A549 (cell line): ENCODE measurements around the gene GOLT1B. TPM values are rescaled to one million over a fixed set of nuclear protein-coding genes. Genes with fewer than 3 reads are reported as not detected.
A peak's percentile ranks its signal among the peaks of the same experiment; 100 is the strongest.
"Not testable (repeated sequence)": the region's sequence is repeated elsewhere in the genome, so short reads cannot be mapped to it uniquely, and the experiment has no call there.

Source experiments
- ATAC-seq, 2 experiments: fragments of 200-7000 bp in 1 of 2; fragments of >200 bp in 1 of 2; cut with Nextera tagmentation in 1 of 2; cut with Tn5 transposase in 1 of 2; 3 replicates each; pipeline versions ENCODE4 v1.8.0 to v1.9.1; 2018 to 2020; ENCODE audit warnings: mild to moderate bottlenecking in 1 of 2, moderate library complexity in 1 of 2
- CTCF ChIA-PET: fragments of 300-600 bp; sonication (Branson Sonifier 250); formaldehyde crosslinking; extraction: SDS; loops from one replicate; lab custom pipeline; 2021; ENCODE audit warnings: antibody characterized with exemption, inconsistent platforms; lab: Yijun Ruan, JAX
- POLR2A ChIA-PET: fragments of 350-600 bp; formaldehyde crosslinking; extraction: SDS; loops from one replicate; lab custom pipeline; 2021; ENCODE audit warnings: antibody characterized with exemption, inconsistent platforms; lab: Yijun Ruan, JAX
- DNase-seq, 2 experiments: peaks; one replicate each; pipeline versions ENCODE4 v3.0.0 to v3.0.0-alpha.2; 2011 to 2016; ENCODE audit warnings: low read depth in 1 of 2, low spot score in 1 of 2
- FAIRE-seq: peaks from 2 replicates; lab custom pipeline; 2011; peaks lifted over from hg19 to GRCh38; lab: Jason Lieb, UNC
- H3K27ac ChIP-seq, 2 experiments: fragments of >200 bp; sonication (Bioruptor Twin); formaldehyde crosslinking; 3 replicates each; pipeline ENCODE4 v1.5.1; 2016 to 2017
- H3K4me1 ChIP-seq: fragments of >200 bp; sonication (Bioruptor Twin); formaldehyde crosslinking; 3 replicates; pipeline ENCODE4 v1.6.1; 2016
- H3K4me2 ChIP-seq: fragments of >200 bp; sonication (Bioruptor Twin); formaldehyde crosslinking; 3 replicates; pipeline ENCODE4 v1.6.1; 2016
- H3K4me3 ChIP-seq: fragments of >200 bp; sonication (Bioruptor Twin); formaldehyde crosslinking; 3 replicates; pipeline ENCODE4 v1.5.1; 2016
- H3K9me3 ChIP-seq: fragments of >200 bp; sonication (Bioruptor Twin); formaldehyde crosslinking; 3 replicates; pipeline ENCODE4 v1.6.1; 2016
- ATOH8 ChIP-seq: fragments of 250-450 bp; sonication (Bioruptor Pico); IDR thresholded peaks from 2 replicates; pipeline ENCODE4 v1.5.0; 2020; ENCODE audit warnings: low read depth, mild to moderate bottlenecking, moderate library complexity
- BCL3 ChIP-seq: fragments of >200 bp; sonication (Bioruptor Twin); formaldehyde crosslinking; IDR thresholded peaks from 3 replicates; pipeline ENCODE4 v1.6.1; 2016
- CBX2 ChIP-seq: fragments of 200-600 bp; sonication (generic); IDR thresholded peaks from 2 replicates; pipeline ENCODE4 v1.6.1; 2016; ENCODE audit warnings: low read depth, mild to moderate bottlenecking, borderline replicate concordance
- EHF ChIP-seq: fragments of 250-450 bp; sonication (Bioruptor Pico); IDR thresholded peaks from 2 replicates; pipeline ENCODE4 v1.5.0; 2020; ENCODE audit warnings: mild to moderate bottlenecking
- ESRRA ChIP-seq: fragments of 150-350 bp; IDR thresholded peaks from 2 replicates; pipeline ENCODE4 v1.6.1; 2014; ENCODE audit warnings: mild to moderate bottlenecking, low read length, borderline replicate concordance
- FOSL2 ChIP-seq, 2 experiments: fragments of 450-650 bp in 1 of 2; fragments of >200 bp in 1 of 2; sonication (Bioruptor Twin) in 1 of 2; formaldehyde crosslinking; IDR thresholded peaks; 2 replicates each; pipeline versions ENCODE4 v1.5.0 to v1.6.1; 2016 to 2020; ENCODE audit warnings: mild to moderate bottlenecking in 1 of 2, moderate library complexity in 1 of 2
- FOXS1 ChIP-seq: fragments of 250-450 bp; sonication (Bioruptor Pico); IDR thresholded peaks from 2 replicates; pipeline ENCODE4 v1.5.0; 2020; ENCODE audit warnings: mild to moderate bottlenecking, moderate library complexity
- JUN ChIP-seq, 2 experiments: fragments of >200 bp; sonication (Bioruptor Twin); formaldehyde crosslinking; IDR thresholded peaks; 2 replicates in 1 of 2; 3 replicates in 1 of 2; pipeline ENCODE4 v1.6.1; 2016 to 2017
- JUNB ChIP-seq: fragments of >200 bp; sonication (Bioruptor Twin); formaldehyde crosslinking; IDR thresholded peaks from 2 replicates; pipeline ENCODE4 v1.6.1; 2016
- MAFK ChIP-seq: fragments of 450-650 bp; IDR thresholded peaks from 2 replicates; pipeline ENCODE4 v1.6.1; 2014; ENCODE audit not compliant: partially characterized antibody
- MAX ChIP-seq: IDR thresholded peaks from 2 replicates; pipeline ENCODE4 v1.6.1; 2012
- NR3C1 ChIP-seq: fragments of >200 bp; sonication (Bioruptor Twin); formaldehyde crosslinking; IDR thresholded peaks from 3 replicates; pipeline ENCODE4 v1.6.1; 2017
- PHF8 ChIP-seq: fragments of 200-600 bp; sonication (generic); IDR thresholded peaks from 2 replicates; pipeline ENCODE4 v1.6.1; 2016; ENCODE audit warnings: low read depth, mild to moderate bottlenecking, antibody characterized with exemption, moderate library complexity, borderline replicate concordance
- POLR2AphosphoS2 ChIP-seq: conservative IDR thresholded peaks from 2 replicates; pipeline ENCODE4 v1.6.1; 2012; ENCODE audit warnings: low read length, improper control_type of control experiment, inconsistent platforms
- RAD21 ChIP-seq, 2 experiments: fragments of >200 bp in 1 of 2; sonication (Bioruptor Twin) in 1 of 2; formaldehyde crosslinking in 1 of 2; IDR thresholded peaks in 1 of 2; conservative IDR thresholded peaks in 1 of 2; 2 replicates in 1 of 2; 3 replicates in 1 of 2; pipeline ENCODE4 v1.6.1; 2012 to 2018; ENCODE audit warnings: inconsistent platforms in 1 of 2
- RARB ChIP-seq: fragments of 250-450 bp; sonication (Bioruptor Pico); IDR thresholded peaks from 2 replicates; pipeline ENCODE4 v1.8.0; 2021; ENCODE audit warnings: mild to moderate bottlenecking, moderate library complexity
- RCOR1 ChIP-seq: fragments of 150-350 bp; IDR thresholded peaks from 2 replicates; pipeline ENCODE4 v1.6.1; 2014; ENCODE audit warnings: antibody characterized with exemption, low read length, low read depth
- REST ChIP-seq: fragments of 200-600 bp; sonication (generic); IDR thresholded peaks from 2 replicates; pipeline ENCODE4 v1.6.1; 2016; ENCODE audit warnings: antibody characterized with exemption, mild to moderate bottlenecking, moderate library complexity
- RFX5 ChIP-seq: fragments of 450-650 bp; IDR thresholded peaks from 2 replicates; pipeline ENCODE4 v1.7.1; 2014; ENCODE audit warnings: antibody characterized with exemption, mild to moderate bottlenecking, moderate library complexity
- TP53 ChIP-seq: fragments of 250-450 bp; sonication (Bioruptor Pico); IDR thresholded peaks from 2 replicates; pipeline ENCODE4 v1.5.0; 2021; ENCODE audit warnings: mild to moderate bottlenecking, moderate library complexity
- ZC3H11A ChIP-seq: fragments of 450-650 bp; IDR thresholded peaks from 2 replicates; pipeline ENCODE4 v1.6.1; 2014; ENCODE audit warnings: antibody characterized with exemption, mild to moderate bottlenecking
- ZFP36 ChIP-seq: fragments of 450-650 bp; IDR thresholded peaks from 2 replicates; pipeline ENCODE4 v1.6.1; 2014; ENCODE audit warnings: borderline replicate concordance; ENCODE audit not compliant: partially characterized antibody
- ZNF302 ChIP-seq: fragments of 250-450 bp; sonication (Bioruptor Pico); IDR thresholded peaks from 2 replicates; pipeline ENCODE4 v1.9.0; 2021; ENCODE audit warnings: inconsistent platforms, mild to moderate bottlenecking, moderate library complexity
- whole genome bisulfite sequencing: methylation state at CpG from one replicate; pipeline ENCODE4 v1.1.6; 2017; ENCODE audit errors: missing lambda C conversion rate; 5-methylcytosine and 5-hydroxymethylcytosine counted together
- polyA plus RNA-seq, 4 experiments: library from polyadenylated mRNA; depleted of rRNA in 3 of 4; stranded (reverse); fragments of >200 nt; fragmentation: RNase III in 1 of 4; extraction: RNeasy Plus Mini Kit Qiagen cat#74134 plus additional on column Dnase treatment in 1 of 4; gene quantifications; 2 replicates in 3 of 4; 3 replicates in 1 of 4; pipeline ENCODE4 v1.2.3, GENCODE V29; 2011 to 2017

GOLT1B gene
- polyA plus RNA-seq, 2 of the 4 experiments (the other 2 are of a cell fraction), result 73.4 to 80.4 TPM

- Histone ChIP-seq H3K4me1 (no peaks in the 10 kb centered on the region), H3K27ac (no peak overlapping the region), H3K4me3 (no peak overlapping the region), H3K9me3 (no peaks in the 10 kb centered on the region), H3K4me2 (no peak overlapping the region)
- ChIA-PET POLR2A (no interaction called here), CTCF (no interaction called here)
- ATAC-seq (no peak), DNase-seq (no peak), FAIRE-seq (no peak)
- TF ChIP-seq ATOH8 (CRISPR knock-in tag) (no peak), RFX5 (no peak), ZC3H11A (peak; percentile 2; the same call in 1 of the 2 replicates), ESRRA (no peak)
- TF ChIP-seq, all 56 proteins: peak for 1
- WGBS, result 93% methylated on average over 4 of the region's 4 CpGs
Observed at GRCh38 chr12:21453312-21453852, 48.2 kb upstream of the GOLT1B start.

GRCh38 chr12:21456291-21456780 lies 45.3 kb upstream of the GOLT1B start:
- TF ChIP-seq NR3C1, result no peak
- TF ChIP-seq PHF8, result no peak
- no peak for TF ChIP-seq MAX
- no peak for TF ChIP-seq FOSL2 (IDR thresholded peaks at IDR 0.05)
- TF ChIP-seq FOSL2 (CRISPR knock-in tag; IDR thresholded peaks at IDR 0.05), result peak; percentile 52; the same call in 1 of the 2 replicates
- ATAC-seq (no peak), DNase-seq (no peak), FAIRE-seq (no peak)
- WGBS, result 67% methylated on average over 7 of the region's 7 CpGs
- no peak overlapping the region for H3K27ac ChIP-seq
- H3K9me3 ChIP-seq, result no peaks in the 10 kb centered on the region
- H3K4me1 ChIP-seq, result no peaks in the 10 kb centered on the region
- H3K4me3 ChIP-seq, result no peak overlapping the region
- no peak overlapping the region for H3K4me2 ChIP-seq
- CTCF ChIA-PET, result no interaction called here
- POLR2A ChIA-PET, result no interaction called here

GRCh38 chr12:21459474-21459873 lies 42.1 kb upstream of the GOLT1B start:
- Histone ChIP-seq H3K4me3 (no peak overlapping the region), H3K4me2 (no peak overlapping the region), H3K27ac (no peak overlapping the region), H3K4me1 (no peaks in the 10 kb centered on the region), H3K9me3 (no peaks in the 10 kb centered on the region)
- POLR2A ChIA-PET, result no interaction called here
- FAIRE-seq (no peak), ATAC-seq (no peak), DNase-seq (no peak)
- CTCF ChIA-PET, result interaction anchor here (0.6 kb wide), 1 partner anchor 238 kb away, joined by 3 read pairs; no protein-coding TSS in a partner anchor
- WGBS, result 84% methylated on average over 2 of the region's 2 CpGs
- no peak for TF ChIP-seq ZFP36
- no peak for TF ChIP-seq POLR2AphosphoS2
- TF ChIP-seq CBX2, result no peak
- no peak for TF ChIP-seq FOXS1
- no peak for TF ChIP-seq RCOR1
- no peak for TF ChIP-seq RAD21 (conservative IDR thresholded peaks at IDR 0.05 in 1 of 2, IDR thresholded peaks at IDR 0.05 in 1 of 2)
- TF ChIP-seq MAX, result no peak
- TF ChIP-seq ZC3H11A, result no peak
- no peak for TF ChIP-seq JUN (IDR thresholded peaks at IDR 0.05)
- no peak for TF ChIP-seq TP53 (CRISPR knock-in tag)
- no peak for TF ChIP-seq ZNF302
- no peak for TF ChIP-seq REST
- no peak for TF ChIP-seq BCL3
- no peak for TF ChIP-seq MAFK
- no peak for TF ChIP-seq EHF (CRISPR knock-in tag)
- no peak for TF ChIP-seq FOSL2 (IDR thresholded peaks at IDR 0.05)
- no peak for TF ChIP-seq FOSL2 (CRISPR knock-in tag; IDR thresholded peaks at IDR 0.05)
- TF ChIP-seq NR3C1, result no peak
- TF ChIP-seq RARB (CRISPR knock-in tag), result no peak
- TF ChIP-seq JUNB, result no peak

GRCh38 chr12:21467334-21467733 lies 34.3 kb upstream of the GOLT1B start:
- DNase-seq, H3K27ac ChIP-seq, FAIRE-seq, CTCF ChIA-PET, POLR2A ChIA-PET, H3K4me3 ChIP-seq, H3K4me2 ChIP-seq, ATAC-seq, H3K4me1 ChIP-seq, H3K9me3 ChIP-seq: not testable (repeated sequence)
- WGBS, result 84% methylated on average over 2 of the region's 2 CpGs
